CD1c-positive myeloid dendritic cell (primary cell): Measurements from ENCODE around the gene TEPSIN.

Source experiments
- DNase-seq: peaks from one replicate; pipeline ENCODE4 v3.0.0-alpha.2; 2016; ENCODE audit errors: extremely low spot score

TEPSIN gene

DNA sequence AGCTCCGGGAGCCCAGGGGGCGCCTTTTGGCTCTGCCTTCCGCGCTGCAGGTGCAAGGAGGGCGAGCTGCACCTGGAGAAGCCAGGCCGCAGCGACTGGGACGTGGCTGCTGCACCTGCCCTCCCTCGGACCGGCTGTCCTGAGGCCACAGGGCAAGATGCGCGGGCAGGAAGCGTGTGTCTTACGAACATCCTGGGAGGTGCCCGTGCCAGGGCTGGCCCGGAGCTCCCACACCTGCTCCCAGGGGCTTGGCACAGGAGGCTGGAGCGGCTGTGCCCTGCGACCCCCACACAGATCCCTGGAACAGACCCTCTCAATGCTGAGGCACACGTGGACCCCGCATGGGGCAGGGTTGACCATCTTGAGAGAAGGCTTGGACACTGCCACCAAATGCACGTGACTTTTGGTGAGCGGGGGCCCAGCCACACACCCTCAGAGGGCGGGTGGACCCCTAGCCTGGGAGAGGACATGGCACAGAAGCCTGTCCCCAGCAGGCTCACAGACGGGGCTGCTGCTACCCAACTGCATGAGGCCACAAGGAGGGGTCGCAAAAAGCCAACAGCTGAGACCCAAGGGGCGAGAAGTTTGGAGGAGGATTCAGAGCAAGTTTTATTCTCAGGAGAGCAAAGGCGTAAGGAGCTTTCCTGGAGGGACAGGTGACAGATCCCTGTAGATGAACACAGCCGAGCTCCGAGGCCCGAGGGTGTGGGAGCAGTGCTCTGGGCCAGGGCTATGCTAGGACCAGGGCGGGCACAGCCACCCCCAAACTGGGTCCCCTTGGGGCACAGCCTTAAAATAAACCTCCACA lies 11.6 kb upstream of the TEPSIN start:
- DNase-seq, result no peak

DNA sequence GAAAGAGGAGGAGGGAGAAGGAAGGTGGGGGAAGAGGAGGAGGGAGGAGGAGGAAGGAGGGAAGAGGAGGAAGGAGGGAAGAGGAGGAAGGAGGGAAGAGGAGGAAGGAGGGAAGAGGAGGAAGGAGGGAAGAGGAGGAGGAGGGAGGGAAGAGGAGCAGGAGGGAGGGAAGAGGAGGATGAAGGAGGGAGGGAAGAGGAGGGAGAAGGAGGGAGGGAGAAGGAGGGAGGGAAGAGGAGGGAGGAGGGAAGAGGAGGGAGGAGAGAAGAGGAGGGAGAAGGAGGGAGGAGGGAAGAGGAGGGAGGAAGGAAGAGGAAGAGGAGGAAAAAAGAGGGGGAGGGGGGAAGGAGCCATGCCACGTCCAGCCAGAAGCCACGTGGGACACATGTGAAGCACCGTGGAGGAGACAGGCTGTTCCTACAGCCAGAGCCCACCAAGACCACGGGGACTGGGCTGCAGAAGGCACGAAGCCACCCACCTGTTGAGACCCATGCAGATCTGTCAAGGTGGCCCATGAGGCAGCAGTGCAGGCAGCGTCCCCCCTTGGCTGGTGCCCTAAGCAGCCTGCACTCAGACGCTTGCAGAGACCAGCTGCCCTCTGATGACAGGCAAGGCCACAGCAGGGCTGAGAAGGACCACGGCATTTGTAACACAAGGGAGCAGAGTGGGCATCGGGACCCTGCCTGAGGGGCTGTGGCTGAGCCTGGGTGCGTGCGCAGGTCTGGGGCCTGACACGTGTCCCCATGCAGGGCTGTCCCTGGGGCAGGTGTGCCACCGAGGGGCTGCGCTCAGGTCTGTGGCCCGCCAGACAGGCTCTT lies 10.6 kb upstream of the TEPSIN start:
- DNase-seq, result no peak

GRCh38 chr17:81248649-81249048 lies 9.8 kb upstream of the TEPSIN start:
- no peak for DNase-seq

- DNase-seq, result no peak
Measured at GRCh38 chr17:81247339-81247990, 8.6 kb upstream of the TEPSIN start.

GRCh38 chr17:81246679-81247338 lies 8.0 kb upstream of the TEPSIN start:
- no peak for DNase-seq

DNA sequence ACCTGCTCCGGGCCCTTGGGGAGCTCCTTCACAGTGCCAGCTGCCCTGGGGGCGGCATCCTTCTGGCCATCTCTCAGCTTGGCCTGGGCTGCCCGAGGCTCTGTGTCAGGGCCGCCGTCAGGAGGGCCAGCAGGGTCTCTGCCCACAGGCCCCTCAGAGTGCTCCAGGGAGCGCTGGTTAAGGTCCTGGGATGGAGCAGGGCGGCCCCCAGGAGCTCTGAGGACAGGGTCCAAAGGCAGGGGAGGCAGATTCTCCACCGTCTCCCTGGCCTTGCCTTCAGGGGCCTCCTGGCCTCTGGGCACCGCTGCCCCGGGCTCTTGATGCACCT lies 7.5 kb upstream of the TEPSIN start:
- DNase-seq, result no peak

- no peak for DNase-seq
Measured at GRCh38 chr17:81245665-81246342, 6.9 kb upstream of the TEPSIN start.

DNA sequence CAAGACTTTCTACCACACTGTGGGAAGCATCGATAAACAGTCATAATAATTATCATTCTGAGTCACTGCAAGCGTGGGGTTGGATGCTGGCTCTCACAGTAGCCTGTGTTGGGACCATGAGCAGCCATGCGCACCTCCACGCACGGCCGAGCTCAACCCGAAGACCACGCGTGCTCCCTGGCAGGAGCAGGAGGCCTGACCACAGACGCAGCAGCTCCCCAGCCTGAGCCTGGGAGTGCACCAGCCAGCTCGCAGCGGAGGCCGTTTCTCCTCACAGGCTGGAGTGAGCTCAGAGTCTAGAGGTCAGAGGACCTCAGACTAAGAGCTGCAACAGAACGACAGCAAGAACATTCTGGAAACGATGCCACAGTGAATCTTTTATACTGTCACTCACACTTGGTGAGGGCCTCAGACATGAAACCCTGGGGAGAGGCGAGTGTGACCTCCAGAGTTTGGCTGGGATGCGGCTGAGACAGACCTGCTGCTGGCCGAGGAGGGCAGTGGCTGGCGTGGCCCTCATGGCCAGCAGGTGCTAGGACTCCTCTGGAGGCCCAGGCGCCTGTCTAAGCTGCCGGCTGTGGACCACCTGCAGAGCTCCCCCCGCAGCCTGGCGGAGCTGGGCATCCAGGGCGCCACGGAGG lies 6.3 kb upstream of the TEPSIN start:
- no peak for DNase-seq

- no peak for DNase-seq
Measured at GRCh38 chr17:81244358-81245023, 5.6 kb upstream of the TEPSIN start.

DNA sequence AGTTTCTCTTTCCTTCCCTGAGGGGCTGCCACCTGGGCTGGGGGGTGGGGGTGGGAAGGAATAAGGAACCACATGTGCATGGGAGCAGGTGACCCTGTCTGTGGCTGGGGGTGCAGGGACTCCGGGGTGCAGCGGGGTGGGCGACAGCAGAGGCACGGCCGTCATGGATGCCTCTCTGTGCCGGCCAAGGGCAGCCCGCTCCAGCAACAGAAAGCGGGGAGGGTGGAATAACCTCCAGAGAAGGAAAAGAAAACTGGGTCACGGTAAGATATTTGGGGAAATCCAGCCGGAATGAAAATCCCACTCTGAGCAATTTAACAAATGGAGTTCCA lies 4.4 kb upstream of the TEPSIN start:
- DNase-seq, result no peak

DNA sequence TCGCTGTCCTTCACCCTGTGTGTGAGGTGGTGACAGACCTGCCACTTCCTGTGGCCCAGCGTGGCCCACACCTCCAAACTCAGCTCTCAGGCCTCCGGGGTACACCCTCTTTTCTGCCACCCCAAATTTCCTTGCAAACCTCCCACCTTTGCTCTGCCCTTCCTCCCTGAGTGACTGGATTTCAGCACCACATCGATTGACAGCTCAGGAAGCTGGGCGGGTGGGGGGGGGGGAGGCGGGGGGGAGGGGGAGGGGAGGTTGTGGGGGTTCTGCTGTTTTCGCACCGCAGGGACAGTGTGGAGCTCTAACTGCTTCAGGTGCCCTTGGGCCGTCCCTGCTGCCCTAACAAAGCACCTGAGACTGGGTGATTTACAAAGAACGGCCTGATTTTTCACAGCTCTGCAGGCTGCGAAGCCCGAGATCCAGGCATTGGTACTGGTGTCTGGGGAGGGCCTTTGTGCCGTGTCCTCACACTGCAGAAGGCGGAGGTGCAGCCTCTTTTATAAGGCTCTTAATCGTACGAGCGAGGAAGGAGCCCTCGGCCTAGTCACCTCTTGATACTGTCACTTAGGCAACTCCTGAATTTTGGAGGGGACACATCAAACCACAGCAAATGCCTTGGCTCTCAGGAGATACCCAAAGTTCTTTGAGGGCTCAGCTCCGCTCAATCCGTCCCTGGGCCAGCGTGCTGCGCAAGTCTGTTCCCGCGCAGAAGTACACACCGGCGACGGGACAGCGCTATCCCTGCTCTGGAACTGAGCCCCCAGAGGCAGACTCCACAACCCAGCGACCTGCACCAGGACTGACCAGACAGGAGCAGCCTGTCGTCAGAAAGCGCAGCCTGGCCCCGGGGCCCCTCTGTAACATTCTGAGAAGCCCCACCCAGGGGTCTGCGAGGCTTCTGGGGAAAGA lies 3.8 kb upstream of the TEPSIN start:
- DNase-seq, result no peak

DNA sequence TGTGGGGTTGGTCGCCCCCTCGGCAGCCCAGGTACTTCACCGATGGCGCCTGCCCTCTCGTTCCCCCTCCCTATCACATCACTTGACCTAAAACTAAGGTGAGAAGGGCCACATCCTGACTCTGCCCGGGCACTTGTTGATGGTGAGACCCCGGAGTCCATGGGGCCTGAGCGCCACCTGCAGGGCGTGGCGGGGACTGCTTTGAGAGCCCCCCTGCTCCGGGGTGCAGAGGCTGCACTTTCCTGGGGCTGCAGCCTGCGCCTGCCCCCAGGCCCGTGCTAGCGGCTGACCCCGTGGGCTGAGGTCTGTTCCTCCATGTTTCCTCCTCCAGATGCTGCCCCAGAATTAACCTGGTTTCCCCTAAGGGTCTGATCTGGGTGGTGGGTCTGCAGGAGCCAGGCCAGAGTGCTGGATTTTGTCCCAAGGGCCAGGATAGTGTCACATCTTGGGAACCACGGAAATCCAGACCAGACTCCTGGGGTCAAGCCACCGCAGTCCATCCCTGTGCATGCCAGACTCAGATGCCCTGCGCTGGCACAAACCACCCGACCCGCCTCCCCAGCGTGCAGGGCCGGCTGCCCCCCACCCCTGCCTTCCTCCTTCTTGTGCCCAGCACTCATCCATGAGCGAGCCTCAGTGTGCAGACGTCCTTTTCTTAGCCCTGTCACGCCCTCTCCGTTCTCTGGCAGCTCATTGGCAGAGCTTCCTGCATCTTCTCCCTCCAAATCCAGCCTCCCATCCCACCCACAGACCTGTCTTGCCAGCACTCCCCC lies 3.0 kb upstream of the TEPSIN start:
- peak; percentile 64 for DNase-seq

- no peak for DNase-seq
Measured at GRCh38 chr17:81241203-81241602, 2.3 kb upstream of the TEPSIN start.

- DNase-seq, result no peak
Measured at GRCh38 chr17:81240761-81241160, 1.9 kb upstream of the TEPSIN start.

DNA sequence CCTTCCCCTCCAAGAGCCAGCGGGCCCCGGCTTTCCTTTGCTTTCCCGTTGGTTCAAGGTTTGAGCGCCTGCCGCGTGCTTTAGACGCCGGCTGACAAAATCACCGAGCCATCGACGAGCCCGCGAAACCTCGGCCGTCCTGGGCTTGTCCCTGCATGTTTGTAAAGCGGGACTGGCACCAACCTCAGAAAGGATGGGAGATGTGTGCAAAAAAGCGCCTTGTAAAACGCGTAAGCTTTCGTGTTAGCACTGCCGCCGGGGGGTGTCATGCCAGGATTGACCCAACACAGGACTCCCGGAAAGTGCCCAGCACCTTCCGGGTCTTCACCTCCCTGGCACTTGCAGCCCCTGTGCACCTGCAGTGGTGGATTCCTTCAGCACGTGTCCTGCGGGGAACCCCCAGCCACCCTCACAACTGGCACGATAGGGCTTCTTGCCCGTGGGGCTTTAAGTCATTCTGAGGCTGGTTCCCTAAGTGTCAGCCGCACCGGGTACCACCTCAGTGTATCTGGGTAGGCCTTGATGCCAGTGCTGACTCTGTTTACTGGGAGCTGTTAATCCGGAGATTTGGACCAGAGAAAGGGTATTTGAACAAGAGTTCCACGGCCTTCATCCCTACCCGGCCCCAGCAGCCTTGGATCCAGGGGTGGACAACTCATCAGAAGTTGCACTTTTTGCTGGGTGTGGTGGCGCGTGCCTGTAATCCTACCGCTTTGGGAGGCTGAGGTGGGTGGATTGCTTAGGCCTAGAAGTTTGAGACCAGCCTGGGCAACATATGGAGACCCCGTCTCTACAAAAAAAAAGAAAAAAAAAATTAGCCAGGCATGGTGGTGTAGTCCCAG lies 1.1 kb upstream of the TEPSIN start:
- DNase-seq, result no peak

DNA sequence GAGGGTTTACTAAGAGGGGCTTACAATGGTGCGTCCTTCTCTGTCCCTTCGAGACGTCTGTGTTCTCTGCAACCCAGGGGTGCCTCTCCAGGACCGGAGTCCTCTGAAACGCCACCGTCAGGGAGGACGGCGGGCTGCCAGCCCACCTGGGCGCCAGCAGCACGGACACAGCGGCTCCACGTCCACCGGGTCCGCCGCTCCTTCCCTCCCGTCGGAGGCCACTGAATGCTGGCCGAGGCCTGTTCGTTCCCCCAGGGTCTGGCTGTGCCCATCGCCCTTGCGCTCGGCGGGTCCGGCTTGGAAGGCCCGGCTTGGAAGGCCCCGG lies 403 bp downstream of the TEPSIN start:
- no peak for DNase-seq

- DNase-seq, result no peak
Measured at GRCh38 chr17:81237591-81238489, 1.0 kb downstream of the TEPSIN start.
